ENCODE measurements around the gene ZNF318.
A peak's percentile ranks its signal among the peaks of the same experiment; 100 is the strongest.

DNA sequence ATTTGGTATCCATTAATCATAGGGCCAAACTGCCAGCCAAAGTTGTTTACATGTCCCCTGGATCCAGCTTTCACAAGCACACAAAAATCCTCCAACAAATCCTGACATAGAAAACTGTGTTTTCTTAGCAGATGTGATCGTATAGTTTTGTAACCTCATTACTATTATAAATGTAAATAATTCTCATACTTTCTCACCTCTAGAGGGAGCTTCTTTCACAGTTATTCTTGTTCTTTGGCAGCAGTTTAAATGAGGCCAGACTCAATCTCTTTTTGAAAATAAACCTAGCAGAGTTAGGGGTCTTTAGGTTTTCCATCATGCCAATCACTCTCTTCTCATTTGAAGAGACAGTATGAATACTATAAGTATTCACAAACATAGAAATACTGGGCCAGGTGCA, 17.0 kb upstream of the ZNF318 start:
- TF ChIP-seq POLR2A (IDR thresholded peaks at IDR 0.05): no peak
- TF ChIP-seq CTCF (IDR thresholded peaks at IDR 0.05): peak in 2 of 6 experiments; percentile 49 to 52
